Glomerular endothelial cell (primary cell): ENCODE data around the gene PDP2. TPM values are rescaled to one million over a fixed set of nuclear protein-coding genes. Genes with fewer than 3 reads are reported as not detected.
"Not testable (repeated sequence)": the region's sequence is repeated elsewhere in the genome, so short reads cannot be mapped to it uniquely, and the experiment has no call there.

Experiments used
- DNase-seq: peaks from one replicate; pipeline ENCODE4 v3.0.0-alpha.2; 2011; ENCODE audit warnings: low read depth, low spot score; ENCODE audit errors: extremely low read depth
- total RNA-seq: library from RNA; depleted of rRNA; stranded (reverse); fragments of >200 nt; gene quantifications from 2 replicates; pipeline ENCODE4 v1.2.3, GENCODE V29; 2015

Gene PDP2
- total RNA-seq, 1 donor from 2014 or later = 7.4 TPM

DNA sequence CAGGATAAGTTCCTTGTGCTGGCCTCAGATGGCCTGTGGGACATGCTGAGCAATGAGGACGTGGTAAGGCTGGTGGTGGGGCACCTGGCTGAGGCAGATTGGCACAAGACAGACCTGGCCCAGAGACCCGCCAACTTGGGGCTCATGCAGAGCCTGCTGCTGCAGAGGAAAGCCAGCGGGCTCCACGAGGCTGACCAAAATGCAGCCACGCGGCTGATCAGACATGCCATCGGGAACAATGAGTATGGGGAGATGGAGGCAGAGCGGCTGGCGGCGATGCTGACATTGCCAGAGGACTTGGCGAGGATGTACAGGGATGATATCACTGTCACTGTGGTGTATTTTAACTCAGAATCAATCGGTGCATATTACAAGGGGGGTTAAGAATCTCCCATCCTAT, 5.2 kb downstream of the PDP2 start:
- no peak for DNase-seq

DNA sequence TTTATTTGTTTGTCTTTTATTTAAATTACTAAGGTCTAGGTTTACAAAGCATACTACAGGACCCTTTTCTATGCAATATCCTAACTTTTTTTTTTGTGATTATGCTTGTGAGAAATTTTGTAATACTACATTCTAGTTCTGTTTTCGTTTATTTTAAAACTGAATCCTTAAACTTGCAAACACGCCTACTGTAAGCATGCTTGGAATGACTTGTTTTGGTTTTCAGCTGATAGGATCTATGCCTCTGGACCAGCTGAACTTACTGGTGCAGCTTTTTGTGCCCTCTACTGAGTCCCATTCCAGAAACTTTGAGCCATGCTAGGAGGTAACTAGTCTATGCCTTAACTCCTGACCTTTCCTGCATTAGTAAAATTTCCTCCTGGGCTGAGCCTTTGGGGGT, 6.0 kb downstream of the PDP2 start:
- DNase-seq = no peak

DNA sequence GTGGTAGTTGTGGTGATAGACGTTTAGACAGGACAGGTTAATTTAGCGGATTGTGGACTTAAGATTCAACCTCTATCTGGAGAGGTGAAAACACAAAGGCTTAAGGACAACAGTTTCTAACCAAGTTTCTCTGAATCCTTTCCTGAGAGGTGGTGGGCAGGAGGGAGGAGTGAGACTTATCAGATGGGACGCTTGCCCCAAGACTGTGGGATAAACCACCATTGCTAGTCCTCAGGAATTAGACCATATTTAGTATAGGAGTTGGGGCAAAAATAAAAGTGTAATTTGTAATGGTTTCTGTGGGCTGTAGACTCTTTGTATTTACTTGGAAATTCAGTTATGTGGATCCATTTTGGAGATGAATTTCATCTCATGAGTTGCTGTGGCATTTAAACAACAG, 6.6 kb downstream of the PDP2 start:
- DNase-seq = no peak

DNA sequence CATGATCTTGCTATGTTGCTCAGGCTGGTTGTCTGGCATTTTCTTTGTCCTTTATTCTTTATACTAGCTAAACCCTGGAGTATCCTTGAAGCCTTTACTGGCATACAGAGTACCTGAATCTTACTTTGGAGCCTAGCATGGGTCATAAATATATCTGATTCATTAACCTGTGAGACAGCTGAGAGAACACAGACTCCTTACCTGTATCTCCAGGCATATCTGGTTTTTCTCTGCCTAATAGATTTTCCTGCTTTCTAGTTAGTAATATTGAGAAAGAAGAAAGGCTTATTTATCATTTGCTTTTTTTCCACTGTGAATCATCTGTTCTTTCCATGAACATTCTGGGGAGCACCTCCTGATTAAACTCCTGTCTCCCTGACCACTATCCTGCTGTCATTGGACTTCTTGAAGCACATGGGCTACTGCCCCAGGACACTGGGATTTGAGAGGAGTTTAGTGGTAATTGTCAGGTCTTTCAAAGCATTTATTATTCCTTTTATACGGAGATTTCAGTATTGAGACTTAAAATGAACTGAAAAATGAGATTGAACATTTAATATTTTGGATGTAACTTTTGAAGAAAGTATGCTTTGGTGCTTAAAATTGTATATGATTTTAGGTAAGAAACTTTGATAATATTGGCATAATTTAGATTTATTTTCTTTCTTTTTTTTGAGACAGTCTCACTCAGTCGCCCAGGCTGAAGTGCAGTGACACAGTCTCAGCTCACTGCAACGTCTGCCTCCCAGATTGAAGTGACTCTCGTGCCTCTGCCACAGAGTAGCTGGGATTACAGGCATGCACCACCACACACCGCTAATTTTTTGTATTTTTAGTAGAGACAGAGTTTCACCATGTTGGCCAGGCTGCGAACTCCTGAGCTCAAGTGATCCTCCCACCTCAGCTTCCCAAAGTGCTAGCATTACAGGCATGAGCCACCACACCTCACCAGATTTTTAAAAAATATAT, 8.6 kb downstream of the PDP2 start:
- no peak for DNase-seq

DNA sequence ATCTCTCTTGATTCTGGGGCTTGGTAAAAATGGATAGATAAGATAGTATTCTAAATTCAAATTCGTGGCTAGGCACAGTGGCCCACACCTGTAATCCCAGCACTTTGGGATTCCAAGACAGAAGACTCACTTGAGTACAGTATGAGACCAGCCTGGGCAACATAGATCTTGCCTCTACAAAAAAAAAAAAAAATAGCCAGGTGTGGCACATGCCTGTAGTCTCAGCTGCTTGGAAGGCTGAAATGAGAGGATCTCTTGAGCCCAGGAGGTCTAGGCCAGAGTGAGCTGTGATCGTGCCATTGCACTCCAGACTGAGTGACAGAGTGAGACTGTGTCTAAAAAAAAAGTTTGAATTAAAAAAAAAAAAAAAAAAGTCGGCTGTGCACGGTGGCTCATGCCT, 9.3 kb downstream of the PDP2 start:
- DNase-seq = no peak

DNA sequence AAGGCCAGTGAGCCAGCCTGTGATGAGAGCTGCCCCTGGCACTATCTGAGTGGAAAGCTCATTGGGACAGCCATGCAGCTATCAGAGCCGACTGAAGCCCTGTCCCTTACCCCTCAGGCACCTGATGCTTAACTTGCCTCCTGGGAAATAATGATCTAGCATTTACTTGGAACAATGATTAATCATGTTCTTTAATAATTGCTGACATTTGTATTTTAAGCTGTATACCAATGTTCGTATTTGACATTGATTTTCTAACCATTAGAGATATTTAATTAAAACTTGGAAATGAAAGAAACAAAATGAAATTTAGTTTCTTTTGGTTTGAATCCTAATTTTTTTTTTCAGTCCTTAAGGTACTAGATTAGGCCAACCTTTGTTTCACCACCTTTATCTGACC, 10.5 kb downstream of the PDP2 start:
- no peak for DNase-seq

DNA sequence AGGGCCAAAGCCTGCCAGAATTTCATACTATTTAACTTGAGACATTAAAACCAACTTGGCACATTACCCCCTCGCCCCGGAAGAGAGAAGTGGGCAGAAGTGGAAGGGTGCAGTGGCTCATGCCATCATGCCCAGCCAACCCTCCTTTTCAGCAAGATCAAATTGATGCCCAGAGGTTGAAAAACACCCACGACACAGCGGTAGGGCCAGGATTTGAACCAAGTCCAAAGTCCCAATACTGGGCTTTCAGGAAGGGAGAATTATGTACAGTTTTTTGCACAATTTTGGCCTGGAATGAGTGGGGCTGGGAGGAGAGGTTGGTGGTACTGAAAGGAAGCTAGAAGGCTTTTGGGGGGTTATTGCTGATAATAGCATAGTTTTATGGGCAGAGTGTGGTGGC, 11.0 kb downstream of the PDP2 start:
- no peak for DNase-seq

DNA sequence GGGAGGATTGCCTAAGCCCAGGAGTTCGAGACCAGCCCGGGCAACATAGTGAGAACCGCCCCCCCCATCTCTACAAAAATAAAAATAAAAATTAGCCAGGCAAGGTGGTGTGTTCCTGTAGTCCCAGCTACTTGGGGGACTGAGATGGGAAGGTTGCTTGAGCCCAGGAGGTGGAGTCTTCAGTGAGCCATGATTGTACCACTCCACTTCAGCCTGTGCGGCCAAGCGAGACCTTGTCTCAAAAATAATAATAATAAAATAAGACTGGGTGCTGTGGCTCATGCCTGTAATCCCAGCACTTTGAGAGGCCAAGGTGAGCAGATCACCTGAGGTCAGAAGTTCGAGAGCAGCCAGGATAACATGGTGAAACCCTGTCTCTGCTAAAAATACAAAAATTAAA, 11.5 kb downstream of the PDP2 start:
- no peak for DNase-seq

DNA sequence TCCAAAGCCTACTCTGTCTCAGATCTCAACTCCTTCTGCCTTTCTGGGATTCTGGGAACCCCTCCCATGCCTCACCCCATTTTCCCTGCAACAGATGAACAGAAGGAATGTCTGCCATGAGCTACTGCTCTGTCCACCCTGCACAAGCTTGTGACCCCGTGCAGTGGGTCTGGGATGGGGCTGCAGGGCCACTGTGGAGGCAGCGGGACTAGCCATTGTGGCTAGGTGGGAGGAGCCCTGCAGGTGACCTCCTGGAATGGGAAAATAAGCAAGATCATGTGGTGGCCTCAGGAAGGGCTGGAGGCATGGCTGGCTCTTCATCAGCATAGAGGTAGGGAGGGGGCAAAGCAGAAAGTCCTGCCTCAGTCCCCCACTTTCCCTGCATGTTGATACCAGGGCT, 13.7 kb downstream of the PDP2 start:
- DNase-seq = no peak

DNA sequence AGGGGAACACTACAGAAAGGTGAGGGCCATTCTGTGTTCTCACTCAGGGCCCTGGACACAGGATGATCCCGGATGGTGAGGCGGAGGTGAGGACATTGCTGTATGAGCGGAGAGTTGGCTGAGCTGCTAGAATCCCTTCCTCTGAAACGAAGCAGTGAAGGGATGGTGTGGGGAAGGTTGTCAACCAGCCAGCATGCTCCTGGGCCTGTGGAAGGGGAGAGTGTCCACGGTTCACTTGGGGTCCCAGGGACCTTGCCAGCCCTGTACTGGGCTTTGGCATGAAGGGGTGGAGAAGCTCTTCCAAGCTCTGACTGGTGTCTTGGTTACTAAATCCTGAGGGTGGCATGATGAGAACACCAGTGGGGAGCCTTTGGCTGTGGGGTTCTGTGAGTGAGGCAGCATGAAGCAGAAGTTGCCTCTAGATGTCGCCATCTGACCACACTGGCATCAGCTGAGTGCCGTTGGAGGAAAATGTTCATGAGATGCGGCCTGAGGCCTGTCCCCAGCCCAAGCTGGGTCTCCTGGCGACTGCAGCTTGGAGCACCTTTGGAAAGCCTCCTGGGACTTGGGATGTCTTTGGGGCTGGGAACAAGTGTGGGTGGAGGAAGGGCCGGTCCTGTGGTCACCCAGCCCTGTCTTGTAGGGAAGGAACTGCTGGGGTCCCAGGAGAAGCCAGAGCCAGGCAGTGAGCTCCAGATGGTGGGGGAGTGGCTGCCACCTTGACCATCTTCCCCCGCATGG, 14.8 kb downstream of the PDP2 start:
- no peak for DNase-seq

DNA sequence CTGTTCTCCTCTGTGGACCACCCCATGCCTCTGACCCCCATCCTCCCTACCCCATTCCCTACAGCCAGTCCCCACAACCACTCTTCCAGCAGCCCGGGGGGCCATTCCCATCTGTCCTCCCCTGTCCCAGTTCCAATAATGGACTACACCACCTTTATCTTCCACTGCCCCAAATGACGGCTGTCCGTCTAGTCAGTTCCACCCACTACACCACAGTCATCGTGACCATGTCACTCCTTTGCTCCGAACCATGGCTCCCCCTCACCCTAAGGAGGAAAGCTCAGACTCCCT, 15.3 kb downstream of the PDP2 start:
- no peak for DNase-seq

DNA sequence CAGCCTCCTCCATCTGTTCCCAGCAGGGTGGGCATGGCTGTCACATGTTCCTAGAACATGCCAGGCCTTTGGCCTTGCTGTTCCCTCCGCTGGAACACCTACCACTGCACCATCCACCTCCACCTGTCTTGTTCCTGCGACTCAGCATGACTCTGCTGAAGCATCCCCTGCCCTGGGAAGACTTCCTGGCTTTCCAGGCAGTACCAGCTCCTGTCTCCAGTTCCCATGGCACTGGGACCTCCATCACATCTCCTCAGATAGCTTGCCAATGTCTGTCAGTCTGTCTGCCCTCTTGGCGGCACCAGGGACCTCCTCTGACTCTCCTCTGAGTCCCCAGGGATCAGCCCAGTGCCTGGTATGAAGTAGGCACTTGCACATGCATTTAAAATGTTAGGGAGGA, 15.7 kb downstream of the PDP2 start:
- no peak for DNase-seq

DNA sequence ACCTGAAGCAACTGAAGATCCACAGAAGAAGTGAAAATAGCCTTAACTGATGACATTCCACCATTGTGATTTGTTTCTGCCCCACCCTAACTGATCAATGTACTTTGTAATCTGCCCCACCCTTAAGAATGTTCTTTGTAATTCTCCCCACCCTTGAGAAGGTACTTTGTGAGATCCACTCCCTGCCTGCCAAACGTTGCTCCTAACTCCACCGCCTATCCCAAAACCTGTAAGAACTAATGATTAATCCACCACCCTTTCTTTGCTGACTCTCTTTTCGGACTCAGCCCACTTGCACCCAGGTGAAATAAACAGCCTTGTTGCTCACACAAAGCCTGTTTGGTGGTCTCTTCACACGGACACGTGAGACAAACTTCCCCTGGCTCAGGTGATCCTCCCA, 16.4 kb downstream of the PDP2 start:
- not testable (repeated sequence) for DNase-seq

DNA sequence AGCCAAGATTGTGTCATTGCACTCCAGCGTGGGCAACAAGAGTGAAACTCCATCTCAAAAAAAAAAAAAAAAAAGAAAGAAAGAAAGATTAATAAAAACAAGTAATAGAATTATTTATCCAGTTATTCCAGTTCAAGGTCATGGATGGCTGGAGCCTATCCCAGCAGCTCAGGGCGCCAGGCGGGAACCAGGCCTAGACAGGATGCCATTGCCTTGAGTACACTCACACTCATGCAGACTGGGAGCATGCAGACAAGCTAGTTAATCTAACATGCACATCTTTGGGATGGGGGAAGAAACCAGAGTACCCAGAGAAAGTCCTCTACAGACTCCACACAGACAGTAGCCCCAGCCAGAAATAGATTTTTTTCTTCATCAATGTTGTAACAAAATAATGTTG, 17.9 kb downstream of the PDP2 start:
- DNase-seq = no peak

DNA sequence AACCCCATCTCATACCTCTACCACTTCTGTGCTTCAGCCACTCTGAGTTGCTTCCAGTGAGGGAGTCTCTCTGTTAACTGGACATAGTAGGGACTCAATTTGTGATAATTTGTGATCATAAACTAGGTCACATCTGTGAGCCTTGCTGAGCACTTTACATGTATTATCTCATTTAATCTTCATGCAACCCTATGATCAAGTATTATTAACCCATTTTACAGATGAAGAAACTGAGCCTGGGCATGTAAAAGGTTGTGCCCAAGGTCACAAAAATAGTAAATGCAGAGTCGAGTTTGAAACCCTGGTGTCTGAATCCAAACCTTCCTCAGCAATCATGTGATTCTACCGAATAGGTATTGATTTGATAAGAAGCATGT, 18.6 kb downstream of the PDP2 start:
- no peak for DNase-seq

DNA sequence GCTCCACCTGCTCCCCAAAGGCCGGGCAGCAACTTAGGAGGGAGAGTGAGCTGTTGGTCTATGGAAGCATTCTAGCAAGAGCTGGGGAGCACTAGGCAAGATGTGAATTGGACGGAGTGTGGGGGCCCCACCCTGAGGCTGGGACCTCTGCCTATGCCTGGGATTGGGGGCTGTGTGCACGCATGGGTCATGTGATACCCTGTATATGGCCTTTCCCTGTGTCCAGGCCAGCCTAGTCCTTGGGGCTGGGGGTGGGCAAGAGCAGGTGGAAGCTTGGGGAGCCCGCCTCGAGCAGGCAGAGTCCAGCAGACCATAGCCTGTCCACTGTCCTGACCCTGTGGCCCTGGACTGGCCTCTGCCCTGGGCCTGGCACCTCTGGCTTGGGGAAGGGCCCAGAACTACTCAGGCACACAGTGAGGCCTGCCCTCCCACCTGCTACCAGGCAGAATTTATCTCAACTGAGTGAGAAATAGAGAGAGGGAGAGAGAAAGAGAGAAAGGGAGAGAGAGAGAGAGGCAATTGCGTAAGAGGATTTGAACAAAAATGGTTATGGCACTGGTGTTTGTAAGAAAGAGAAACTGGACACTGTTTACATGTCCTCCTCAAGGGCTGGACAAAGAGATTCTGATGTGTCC, 19.1 kb downstream of the PDP2 start:
- no peak for DNase-seq

DNA sequence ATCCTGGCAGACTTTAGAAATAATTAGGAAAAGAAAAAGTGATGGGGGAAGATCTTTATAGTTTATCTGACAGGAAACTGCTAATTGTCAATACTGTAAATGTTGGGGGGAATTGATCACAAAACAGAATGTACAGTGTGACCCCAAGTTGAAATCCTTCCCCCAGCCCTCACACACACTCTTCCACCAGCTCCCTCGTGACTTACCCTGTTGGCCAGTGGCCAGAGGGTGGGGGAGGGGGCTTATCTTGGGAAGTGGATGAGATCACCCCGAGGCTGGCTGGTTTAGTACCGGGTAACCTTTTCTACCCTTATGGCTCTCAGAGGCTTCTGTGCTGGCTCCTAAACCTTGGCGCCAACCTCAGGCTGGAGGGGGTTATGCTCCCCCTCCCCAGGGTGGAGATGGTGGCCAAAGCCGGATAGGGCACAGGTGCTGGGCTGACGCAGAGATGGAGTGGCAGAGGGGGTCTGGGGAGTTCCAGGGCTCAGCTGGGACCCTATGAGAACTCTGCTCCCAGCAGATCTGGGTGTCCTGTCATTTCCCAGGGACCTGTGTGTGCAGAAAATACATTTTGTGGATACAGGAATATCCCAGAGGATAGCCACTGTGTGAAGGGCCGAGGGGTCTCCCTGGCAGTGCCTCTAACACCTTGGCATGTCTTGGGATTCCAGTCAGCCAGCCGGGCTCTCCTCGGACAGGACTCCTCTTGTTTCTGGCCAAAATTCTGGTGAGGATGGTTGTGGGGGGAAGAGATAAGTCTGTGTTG, 19.8 kb downstream of the PDP2 start:
- peak; percentile 27 for DNase-seq

DNA sequence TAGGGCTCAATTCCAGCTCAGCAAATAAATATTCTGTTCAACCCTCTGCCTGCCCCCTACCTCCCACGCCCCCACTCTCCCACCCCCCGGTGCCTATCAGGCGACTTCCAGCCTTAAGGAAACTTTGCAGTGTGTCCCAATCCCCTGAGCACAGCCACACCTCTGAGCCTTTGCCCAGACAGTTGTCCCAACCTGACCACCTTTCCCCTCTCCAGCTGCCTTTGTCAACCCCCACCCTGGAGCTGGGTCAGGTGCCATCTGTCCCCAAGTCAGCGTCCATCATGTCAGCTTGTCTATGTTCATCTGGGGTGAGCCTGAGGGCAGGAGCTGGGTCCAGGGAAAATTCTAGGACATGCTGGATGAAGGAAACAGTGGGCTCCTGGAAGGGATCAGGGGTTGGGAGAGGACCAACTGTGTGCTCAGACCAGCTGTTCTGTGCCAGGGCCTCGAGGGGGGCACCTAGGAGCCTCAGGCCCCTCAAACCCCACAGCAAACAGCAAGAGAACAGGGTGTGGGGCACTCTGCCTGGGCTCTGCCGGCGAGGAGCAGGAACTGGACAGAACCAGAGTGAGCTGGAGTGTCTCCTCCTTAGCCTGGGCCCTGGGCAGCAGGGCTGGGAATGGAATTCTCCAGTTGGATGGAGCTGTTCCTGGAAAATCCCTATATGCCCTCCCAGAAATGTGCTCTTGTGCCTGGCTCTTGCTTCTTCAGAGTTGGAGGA, 20.6 kb downstream of the PDP2 start:
- no peak for DNase-seq

DNA sequence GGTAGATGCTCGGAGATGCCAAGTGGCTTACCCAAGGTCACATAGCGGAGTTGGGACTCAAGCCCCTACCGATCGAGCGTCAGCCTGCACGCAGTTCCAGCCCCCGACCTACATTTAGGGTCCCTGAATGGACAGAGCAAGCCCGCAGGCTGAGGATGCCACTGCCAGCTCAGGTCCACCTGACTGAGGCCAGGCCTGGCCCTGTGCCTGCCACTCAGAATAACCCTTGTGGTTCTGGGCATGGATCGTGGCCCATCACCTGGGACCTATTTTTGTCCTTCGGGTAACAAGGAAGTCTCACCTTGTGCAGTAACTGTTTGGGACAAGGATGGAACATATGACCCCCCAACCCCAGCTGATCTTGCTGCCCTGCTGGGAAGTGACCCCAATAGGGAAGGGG, 21.3 kb downstream of the PDP2 start:
- DNase-seq = no peak
